Effector memory CD8-positive, alpha-beta T cell (primary cell): ENCODE results near the gene MYO9A.

Experiments used
- ATAC-seq: fragments of 150-1000 bp; cut with Tn5 transposase; replicated peaks from 2 replicates; pipeline ENCODE4 v1.10.0; 2021; ENCODE audit warnings: mild to moderate bottlenecking, moderate library complexity
- DNase-seq, 3 experiments: peaks; one replicate each; pipeline ENCODE4 v3.0.0; 2021
- H3K27ac Mint-ChIP-seq, 2 donors: one replicate each; pipeline ENCODE4 v1.8.0; 2022; ENCODE audit warnings: mild to moderate bottlenecking in 2 of 2, mixed read lengths in 2 of 2, moderate library complexity in 2 of 2
- H3K27me3 Mint-ChIP-seq, 2 donors: one replicate each; pipeline ENCODE4 v1.8.0; 2022; ENCODE audit warnings: mixed read lengths in 2 of 2
- H3K36me3 Mint-ChIP-seq: one replicate; pipeline ENCODE4 v1.8.0; 2022; ENCODE audit warnings: mild to moderate bottlenecking, moderate library complexity, mixed read lengths; ENCODE audit not compliant: insufficient read depth
- H3K4me1 Mint-ChIP-seq, 2 donors: one replicate each; pipeline ENCODE4 v1.8.0; 2022; ENCODE audit warnings: low read depth in 2 of 2, mixed read lengths in 2 of 2
- H3K4me3 Mint-ChIP-seq, 2 donors: one replicate each; pipeline ENCODE4 v1.8.0; 2022; ENCODE audit warnings: mild to moderate bottlenecking in 2 of 2, mixed read lengths in 2 of 2, moderate library complexity in 2 of 2
- H3K9me3 Mint-ChIP-seq, 2 donors: one replicate each; pipeline ENCODE4 v1.8.0; 2022; ENCODE audit warnings: mixed read lengths in 2 of 2
- total RNA-seq, 9 experiments: gene quantifications; one replicate each; lab custom pipeline; 2026; lab: John Stamatoyannopoulos, UW

Gene MYO9A
- total RNA-seq, result 84.0 to 177 (median 99.9) reads per million in 9 experiments

DNA sequence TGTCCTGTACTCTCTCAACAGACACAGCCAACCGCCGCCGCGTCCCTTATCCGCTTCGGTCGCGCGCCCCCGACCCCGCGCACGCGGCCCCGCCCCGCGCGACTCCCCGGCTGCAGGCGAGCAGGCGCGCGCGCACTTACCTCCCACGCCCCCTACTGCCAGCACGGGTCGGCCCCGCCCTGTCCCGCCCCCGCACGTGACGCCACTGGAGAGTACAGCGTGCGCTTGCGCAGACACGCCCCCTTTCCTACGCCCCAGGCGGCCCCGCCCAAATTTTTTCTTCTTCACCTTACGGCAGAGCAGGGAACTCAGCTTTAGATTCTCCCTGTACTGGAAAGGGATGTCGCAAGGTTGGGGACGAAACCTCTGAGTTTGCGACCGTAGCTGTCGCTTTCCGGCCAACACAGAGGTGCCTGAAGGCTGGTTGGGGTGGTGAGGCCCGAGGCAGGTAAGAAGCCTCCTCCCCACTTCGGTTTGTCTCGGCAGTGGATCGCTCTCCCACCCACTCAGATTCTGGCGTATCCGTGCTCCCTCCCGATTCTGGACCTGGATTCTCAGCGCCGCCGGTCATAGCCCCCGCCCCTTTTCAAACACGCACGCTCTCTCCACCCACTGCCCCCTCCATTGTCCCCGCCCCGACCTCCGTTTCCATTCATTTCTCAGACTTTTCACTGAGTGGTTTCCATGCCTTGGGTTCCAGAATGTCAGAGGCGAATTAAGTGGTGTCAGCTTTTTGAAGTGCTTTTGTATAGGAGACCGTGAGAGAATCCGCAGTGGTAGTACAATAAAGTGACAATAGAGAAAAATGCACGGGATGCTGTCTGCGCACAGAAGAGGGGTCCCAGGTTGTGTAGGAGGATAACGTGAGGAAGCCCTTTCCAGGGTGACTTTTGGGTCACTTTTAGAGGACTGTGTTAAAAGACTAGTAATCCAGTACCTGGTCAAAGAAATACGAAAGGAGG lies at the start of gene MYO9A, which contains the start of gene SENP8:
TSS of gene MYO9A (minus strand) at position 134 of the 962 bp plus-strand sequence. CDS start 71,587 bp downstream, outside the sequence.
TSS of gene SENP8 (plus strand) at position 387 of the 962 bp plus-strand sequence. CDS start 21,221 bp downstream, outside the sequence.
- ATAC-seq, result peak; percentile 74
- DNase-seq, result peak; percentile 95 to 96 (median 95)
- H3K27ac Mint-ChIP-seq, result peak within 1 kb of the TSS; percentile 95 to 98
- H3K4me3 Mint-ChIP-seq, result peak within 1 kb of the TSS; percentile 95 to 96
- peaks cover 18 to 43% of the 10 kb centered on the region in 2 donors for H3K4me1 Mint-ChIP-seq
- H3K9me3 Mint-ChIP-seq, result no peaks in the 10 kb centered on the region
- H3K27me3 Mint-ChIP-seq, result no peaks in the 10 kb centered on the region
- H3K36me3 Mint-ChIP-seq, result peaks cover 15% of the 10 kb centered on the region

DNA sequence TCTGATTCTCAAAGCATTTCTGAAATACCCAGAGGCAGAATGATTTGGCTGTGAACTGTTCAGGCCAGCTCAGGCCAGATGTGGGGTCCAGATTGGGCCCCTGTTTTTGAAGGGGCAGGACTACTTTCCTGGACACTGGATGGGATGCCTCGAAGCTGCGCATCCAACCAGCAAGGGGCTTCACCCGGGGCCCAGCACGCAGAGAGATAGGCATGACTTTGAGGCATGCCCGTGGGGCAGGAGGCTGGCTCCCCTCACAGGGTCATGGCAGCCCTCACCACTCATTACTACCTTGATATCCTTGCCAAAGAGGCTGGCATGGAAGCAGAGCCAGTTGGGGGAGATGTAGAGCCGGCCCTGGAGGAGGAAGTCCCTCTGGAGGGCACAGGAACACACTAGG lies 49.5 kb upstream of the MYO9A start:
- Mint-ChIP-seq H3K36me3 (peaks cover 3% of the 10 kb centered on the region), H3K4me3 (no peak overlapping the region), H3K9me3 (no peaks in the 10 kb centered on the region), H3K4me1 (peaks cover 0 to 10% of the 10 kb centered on the region in 2 donors), H3K27me3 (peaks cover 7 to 37% of the 10 kb centered on the region in 2 donors), H3K27ac (no peak overlapping the region)
- ATAC-seq, result no peak
- DNase-seq, result no peak

DNA sequence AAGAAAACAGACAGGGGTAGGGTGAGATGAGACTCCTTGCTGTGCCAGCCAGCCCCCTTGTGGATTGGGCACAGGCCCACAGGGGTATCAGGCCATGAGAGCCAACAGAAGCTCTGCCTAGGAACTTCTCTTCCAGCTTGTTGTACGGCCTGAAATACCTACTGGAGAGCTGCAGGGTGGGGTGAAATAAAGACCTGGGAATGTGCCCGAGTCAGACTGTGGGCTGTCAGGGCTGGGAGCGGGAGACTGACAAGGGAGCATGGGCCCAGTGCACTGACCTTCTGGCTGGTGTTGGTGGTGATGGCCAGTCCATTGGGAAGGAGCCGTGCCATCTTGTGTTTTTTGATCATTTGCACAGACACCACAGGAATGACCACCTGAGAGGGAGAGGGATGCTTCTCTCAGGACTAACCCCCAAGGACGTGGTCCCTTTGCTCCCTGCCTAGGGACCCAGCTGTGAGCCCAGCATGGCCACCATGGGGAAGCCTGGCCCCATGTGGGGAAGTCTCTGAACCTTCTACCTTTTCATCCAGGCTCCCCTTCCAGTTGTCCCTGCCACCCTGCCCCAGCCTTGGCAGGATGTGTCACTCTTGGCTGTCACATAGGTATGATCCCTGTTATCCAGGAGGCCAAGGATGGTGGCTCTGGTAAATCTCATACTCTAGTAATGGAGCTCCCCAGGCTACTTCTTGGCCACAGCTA lies 48.9 kb upstream of the MYO9A start:
- H3K27me3 Mint-ChIP-seq, result peaks cover 7 to 37% of the 10 kb centered on the region in 2 donors
- no peaks in the 10 kb centered on the region for H3K9me3 Mint-ChIP-seq
- DNase-seq, result no peak
- H3K36me3 Mint-ChIP-seq, result peaks cover 3% of the 10 kb centered on the region
- H3K4me3 Mint-ChIP-seq, result no peak overlapping the region
- H3K4me1 Mint-ChIP-seq, result peaks cover 0 to 10% of the 10 kb centered on the region in 2 donors
- no peak for ATAC-seq
- no peak overlapping the region for H3K27ac Mint-ChIP-seq

DNA sequence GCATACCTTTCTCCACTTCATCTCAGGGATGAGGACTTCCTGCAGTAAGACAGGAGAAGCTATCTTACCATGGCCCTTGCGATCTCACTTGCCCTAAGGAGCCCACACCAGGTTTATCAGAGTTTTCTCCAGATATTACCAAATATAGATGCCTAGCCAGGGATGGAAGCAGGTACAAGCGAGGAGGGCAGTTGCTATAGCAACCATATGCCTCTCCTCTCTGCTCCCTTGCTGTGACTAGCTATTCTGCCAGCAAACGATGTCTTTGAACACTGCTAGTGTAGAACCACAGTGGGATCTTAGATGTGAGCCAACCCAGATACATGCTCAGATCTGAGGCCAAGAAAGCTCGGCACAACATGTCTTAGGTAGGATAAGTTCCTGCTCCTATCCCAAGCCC lies 45.8 kb upstream of the MYO9A start:
- Mint-ChIP-seq H3K27me3 (peaks cover 0 to 28% of the 10 kb centered on the region in 2 donors), H3K36me3 (peaks cover 3% of the 10 kb centered on the region), H3K4me1 (peaks cover 0 to 6% of the 10 kb centered on the region in 2 donors), H3K9me3 (no peaks in the 10 kb centered on the region), H3K4me3 (no peak overlapping the region), H3K27ac (no peak overlapping the region)
- ATAC-seq (no peak), DNase-seq (no peak)

DNA sequence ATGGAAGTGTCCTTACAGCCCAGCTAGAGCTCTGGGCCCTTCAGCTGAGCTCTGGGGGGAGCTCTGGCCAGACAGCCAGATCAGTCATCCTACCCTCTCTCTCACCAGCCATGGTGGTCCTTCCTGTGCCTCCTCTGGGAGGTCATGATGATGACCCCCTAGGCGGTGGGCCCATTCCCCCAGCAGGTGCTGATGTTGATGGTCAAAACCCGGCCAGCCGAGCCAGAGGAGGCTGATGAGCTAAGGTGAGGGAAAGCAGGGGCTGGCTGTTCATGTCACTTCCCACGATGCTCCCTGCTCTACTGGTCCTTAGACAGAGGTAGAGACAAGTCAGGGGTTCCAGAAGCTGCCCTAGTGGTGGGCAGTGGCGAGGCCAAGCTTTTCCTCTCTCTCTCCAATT lies 44.6 kb upstream of the MYO9A start:
- Mint-ChIP-seq H3K4me3 (no peak overlapping the region), H3K27ac (no peak overlapping the region), H3K9me3 (no peaks in the 10 kb centered on the region), H3K36me3 (peaks cover 3% of the 10 kb centered on the region), H3K27me3 (peaks cover 0 to 16% of the 10 kb centered on the region in 2 donors), H3K4me1 (no peaks in the 10 kb centered on the region)
- ATAC-seq, result no peak
- no peak for DNase-seq

GRCh38 chr15:72161361-72162132 lies 43.6 kb upstream of the MYO9A start:
- H3K4me3 Mint-ChIP-seq, result no peak overlapping the region
- DNase-seq, result no peak
- H3K4me1 Mint-ChIP-seq, result no peaks in the 10 kb centered on the region
- no peaks in the 10 kb centered on the region for H3K9me3 Mint-ChIP-seq
- no peak overlapping the region for H3K27ac Mint-ChIP-seq
- H3K27me3 Mint-ChIP-seq, result peaks cover 0 to 6% of the 10 kb centered on the region in 2 donors
- ATAC-seq, result no peak
- no peaks in the 10 kb centered on the region for H3K36me3 Mint-ChIP-seq

GRCh38 chr15:72160696-72161245 lies 42.8 kb upstream of the MYO9A start:
- DNase-seq (no peak), ATAC-seq (no peak)
- Mint-ChIP-seq H3K36me3 (no peaks in the 10 kb centered on the region), H3K27ac (no peak overlapping the region), H3K4me1 (peaks cover under 1 to 2% of the 10 kb centered on the region in 2 donors), H3K27me3 (no peaks in the 10 kb centered on the region), H3K9me3 (no peaks in the 10 kb centered on the region), H3K4me3 (no peak overlapping the region)

GRCh38 chr15:72156928-72157327 lies 39.0 kb upstream of the MYO9A start:
- Mint-ChIP-seq H3K9me3 (no peaks in the 10 kb centered on the region), H3K36me3 (no peaks in the 10 kb centered on the region), H3K27me3 (no peaks in the 10 kb centered on the region), H3K4me3 (no peak overlapping the region), H3K27ac (no peak overlapping the region), H3K4me1 (peaks cover 4% of the 10 kb centered on the region in 2 donors)
- ATAC-seq (no peak), DNase-seq (no peak)

GRCh38 chr15:72155635-72156616 lies 38.0 kb upstream of the MYO9A start:
- Mint-ChIP-seq H3K9me3 (no peaks in the 10 kb centered on the region), H3K27me3 (no peaks in the 10 kb centered on the region), H3K27ac (peak overlapping the region in 1 of 2 donors; percentile 69), H3K4me1 (peaks cover 4% of the 10 kb centered on the region in 2 donors), H3K36me3 (no peaks in the 10 kb centered on the region), H3K4me3 (peak overlapping the region; percentile 72 to 73)
- DNase-seq (peak; percentile 72 to 81 (median 79)), ATAC-seq (peak; percentile 79)

GRCh38 chr15:72155003-72155621 lies 37.2 kb upstream of the MYO9A start:
- Mint-ChIP-seq H3K36me3 (no peaks in the 10 kb centered on the region), H3K4me1 (peaks cover 4% of the 10 kb centered on the region in 2 donors), H3K9me3 (no peaks in the 10 kb centered on the region), H3K27me3 (no peaks in the 10 kb centered on the region), H3K4me3 (peak overlapping the region; percentile 72 to 73), H3K27ac (peak overlapping the region in 1 of 2 donors; percentile 69)
- ATAC-seq, result no peak
- no peak for DNase-seq

DNA sequence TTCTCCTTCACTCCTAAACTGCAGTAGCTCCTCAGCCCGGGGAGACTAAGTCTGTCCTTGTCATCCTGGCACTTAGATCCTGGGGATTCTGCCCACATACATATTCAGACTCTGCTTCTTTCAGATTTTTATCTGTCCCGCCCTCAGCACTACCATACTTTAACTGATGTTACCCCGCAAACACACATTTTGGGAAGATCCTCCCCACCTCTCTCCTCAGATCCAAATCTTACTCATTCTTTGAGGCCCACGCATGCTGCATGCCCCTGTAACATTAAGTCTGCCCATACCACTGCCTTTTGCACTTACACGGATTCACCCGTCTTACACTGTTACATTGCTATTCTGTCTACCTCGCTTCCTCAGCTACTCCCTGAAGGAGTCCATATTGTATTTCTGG lies 36.4 kb upstream of the MYO9A start:
- ATAC-seq, result no peak
- Mint-ChIP-seq H3K27ac (no peak overlapping the region), H3K9me3 (no peaks in the 10 kb centered on the region), H3K27me3 (no peaks in the 10 kb centered on the region), H3K36me3 (no peaks in the 10 kb centered on the region), H3K4me1 (peaks cover 4% of the 10 kb centered on the region in 2 donors), H3K4me3 (no peak overlapping the region)
- DNase-seq, result no peak
